GM19372 (cell line): ENCODE measurements around the gene C3orf49.

ENCODE experiments used
- ATAC-seq: cut with Tn5 transposase; IDR thresholded peaks from one replicate; pipeline ENCODE4 v1.9.1; 2021; ENCODE audit warnings: mild to moderate bottlenecking, low read depth, moderate library complexity; ENCODE audit not compliant: unreplicated experiment

C3orf49 gene

DNA sequence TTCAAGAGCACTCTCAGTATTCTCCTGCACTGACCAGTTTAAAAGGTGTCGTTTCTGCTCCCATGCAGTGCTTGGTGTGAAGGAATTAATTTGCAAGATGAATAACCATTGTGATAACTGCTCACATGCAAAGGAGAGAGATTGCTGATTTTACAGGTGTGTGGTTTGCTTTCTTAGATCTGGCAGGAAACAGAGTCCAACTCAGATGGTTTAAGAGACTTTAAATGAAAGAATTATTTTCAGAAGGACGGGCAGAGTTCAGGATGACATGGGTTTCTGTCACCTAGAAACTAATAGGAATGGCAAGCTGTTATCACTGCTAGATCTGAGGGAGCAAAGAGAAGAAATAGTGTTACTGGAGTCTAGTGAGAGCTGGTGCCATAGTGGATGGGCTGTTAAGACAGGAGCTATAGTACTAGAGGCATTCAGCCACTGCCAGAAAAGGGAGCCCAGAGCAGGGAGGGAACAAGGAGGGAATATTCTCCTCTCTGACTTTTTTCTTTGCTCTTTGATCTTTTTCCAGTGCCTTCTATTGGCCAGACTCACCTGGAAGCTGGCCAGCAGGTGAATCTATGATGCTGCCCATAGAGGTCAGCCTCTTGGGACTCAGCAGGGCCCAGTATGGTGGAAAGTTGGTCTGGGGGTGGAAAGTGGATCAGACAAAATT is 59.4 kb downstream of the C3orf49 start:
- ATAC-seq: no peak

DNA sequence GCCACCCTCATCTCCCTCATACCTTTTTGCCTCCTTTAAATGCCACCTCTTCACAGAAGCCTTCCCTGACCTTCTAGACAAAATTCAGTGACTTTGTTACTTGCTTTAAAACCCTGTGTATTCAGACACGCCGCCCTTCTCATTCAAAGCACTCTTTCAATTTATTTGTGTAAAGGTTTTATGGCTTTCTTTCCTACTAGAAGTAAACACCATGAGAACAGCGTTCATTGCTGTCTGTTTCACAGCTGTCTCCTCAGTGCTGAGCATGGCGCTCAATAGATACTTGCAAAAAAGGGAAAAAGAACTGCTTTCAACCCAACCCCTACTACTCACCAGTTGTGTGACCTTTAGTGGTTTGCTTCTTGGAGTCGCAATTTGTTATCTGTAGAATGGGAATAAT is 61.6 kb downstream of the C3orf49 start:
- no peak for ATAC-seq

DNA sequence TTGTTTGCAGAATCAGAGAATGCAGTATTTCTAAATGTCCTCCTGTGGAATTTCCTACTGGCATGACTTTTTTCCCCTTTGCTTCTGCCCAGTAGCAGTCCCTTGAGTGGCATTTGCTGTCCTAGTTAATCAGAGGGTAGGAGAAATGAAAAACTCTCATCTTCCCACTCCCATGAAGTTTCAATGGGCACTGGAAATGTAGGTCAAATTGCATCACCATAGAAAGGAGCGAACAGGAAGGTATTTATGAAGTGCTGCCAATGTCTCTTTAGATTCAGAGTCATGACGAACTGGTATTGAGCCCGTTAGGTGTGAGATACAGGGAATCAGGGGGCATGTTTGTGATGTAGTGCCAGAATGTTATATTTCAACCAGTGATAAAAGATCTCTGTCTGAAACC is 67.8 kb downstream of the C3orf49 start:
- ATAC-seq: no peak

GRCh38 chr3:63891518-63891917 is 72.4 kb downstream of the C3orf49 start:
- no peak for ATAC-seq

DNA sequence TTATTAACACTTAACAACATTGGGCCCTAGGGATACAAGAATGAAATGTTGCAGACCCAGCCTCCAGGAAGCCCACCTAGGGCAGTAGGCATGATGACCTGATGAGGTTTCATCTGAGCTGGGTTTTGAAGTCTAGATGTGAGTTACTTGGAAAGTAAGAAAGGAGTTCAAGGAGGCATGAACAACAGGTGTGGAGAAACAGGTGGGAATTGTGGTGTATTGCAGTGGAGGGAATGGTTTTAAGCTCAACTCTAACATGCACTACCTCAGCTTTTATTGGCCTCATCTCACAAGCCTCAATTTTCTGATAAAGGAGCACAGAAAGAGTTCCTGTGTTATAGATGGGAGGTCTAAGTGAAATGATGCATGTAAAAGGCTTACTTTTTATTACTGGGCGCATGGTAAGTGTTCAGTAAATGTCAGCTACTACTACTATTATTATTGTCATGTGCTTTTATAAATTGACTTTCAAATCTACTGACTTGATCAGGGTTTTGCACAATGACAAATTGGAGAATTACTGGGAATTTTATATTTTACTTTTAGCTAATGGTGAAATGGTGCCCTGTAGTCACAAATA is 73.8 kb downstream of the C3orf49 start:
- ATAC-seq: no peak

- ATAC-seq: no peak
Observed at GRCh38 chr3:63895422-63896189, 76.5 kb downstream of the C3orf49 start.

DNA sequence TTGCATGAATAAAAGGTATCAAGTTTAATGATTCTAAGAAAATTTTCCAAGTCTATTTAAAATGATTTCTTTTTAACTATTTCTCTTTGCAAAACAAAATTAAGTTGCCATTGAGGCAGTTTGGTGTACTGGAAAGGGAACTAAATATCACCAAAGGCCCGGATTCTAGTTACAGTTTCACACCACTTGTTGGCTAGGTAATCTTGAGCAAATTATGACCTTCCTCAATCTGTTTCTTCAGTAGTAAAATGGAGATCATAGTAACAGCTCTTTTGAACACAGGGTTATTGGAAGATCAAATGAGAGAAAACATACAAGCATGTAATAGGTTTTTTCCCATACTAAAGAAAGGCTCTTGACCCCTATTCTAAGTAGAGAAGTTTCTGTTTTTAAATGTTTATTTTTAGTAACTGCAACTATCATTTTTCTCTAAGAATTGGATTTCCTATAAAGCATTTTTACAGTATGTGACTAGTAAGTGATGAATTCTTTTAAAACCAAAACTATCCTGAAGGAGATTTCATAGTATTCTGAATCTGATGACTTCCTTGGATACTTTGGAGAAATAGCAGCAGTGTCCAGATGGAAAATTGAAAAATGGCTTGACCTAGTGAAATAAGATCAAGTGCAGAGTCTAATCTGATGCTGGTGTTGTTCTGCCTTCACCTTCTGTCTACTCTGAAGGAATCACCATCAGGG is 77.4 kb downstream of the C3orf49 start:
- no peak for ATAC-seq
